ENCODE measurements around the gene GJD4.

The GJD4 gene

DNA sequence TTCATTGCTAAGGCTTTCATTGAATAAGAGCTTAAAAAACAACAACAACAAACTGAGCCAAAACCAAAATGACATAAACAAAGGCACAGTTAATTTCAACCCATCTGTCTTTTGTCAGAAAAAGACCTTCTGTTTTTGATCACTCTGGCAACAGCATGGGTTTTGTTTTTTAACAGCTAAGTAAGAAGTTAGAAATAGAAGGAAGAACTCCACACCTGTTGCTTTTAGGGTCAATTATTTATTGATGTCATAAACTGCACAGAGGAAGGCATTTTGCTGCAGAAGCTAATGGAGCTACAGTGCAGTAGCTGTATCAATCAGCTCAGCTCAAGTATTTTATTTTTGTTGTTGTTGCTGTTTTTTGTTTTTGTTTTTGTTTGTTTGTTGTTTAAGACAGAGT lies 16.3 kb upstream of the GJD4 start:
- H3K9me3 ChIP-seq (ENCODE audit: control insufficient read depth, insufficient read depth, low read length), result no peaks in the 10 kb centered on the region
- H3K9me2 ChIP-seq (replicated peaks; ENCODE audit: control insufficient read depth, low read length), result no peaks in the 10 kb centered on the region
- no peak overlapping the region for H3K27ac ChIP-seq (ENCODE audit: low read depth, low read length)
- no peaks in the 10 kb centered on the region for H4K20me1 ChIP-seq (ENCODE audit: control insufficient read depth, insufficient read depth, low read depth, low read length)
- H3K27me3 ChIP-seq (ENCODE audit: control insufficient read depth, low read length), result no peaks in the 10 kb centered on the region; the same call in 1 of the 2 replicates
- no peaks in the 10 kb centered on the region for H3K36me3 ChIP-seq (ENCODE audit: control insufficient read depth, low read length)
- no peaks in the 10 kb centered on the region for H3K79me2 ChIP-seq (ENCODE audit: control insufficient read depth, low read length)
- H3F3A ChIP-seq (ENCODE audit: control insufficient read depth, insufficient read depth), result no peaks in the 10 kb centered on the region
- H3K4me2 ChIP-seq (ENCODE audit: low read length), result no peak overlapping the region
- H3K4me1 ChIP-seq (ENCODE audit: control insufficient read depth, low read length), result no peaks in the 10 kb centered on the region
- no peak overlapping the region for H3K4me3 ChIP-seq (ENCODE audit: low read length)
- TF ChIP-seq EZH2phosphoT487 (IDR thresholded peaks at IDR 0.05; ENCODE audit: borderline replicate concordance, low read length), result no peak
- TF ChIP-seq, protein P1, sequence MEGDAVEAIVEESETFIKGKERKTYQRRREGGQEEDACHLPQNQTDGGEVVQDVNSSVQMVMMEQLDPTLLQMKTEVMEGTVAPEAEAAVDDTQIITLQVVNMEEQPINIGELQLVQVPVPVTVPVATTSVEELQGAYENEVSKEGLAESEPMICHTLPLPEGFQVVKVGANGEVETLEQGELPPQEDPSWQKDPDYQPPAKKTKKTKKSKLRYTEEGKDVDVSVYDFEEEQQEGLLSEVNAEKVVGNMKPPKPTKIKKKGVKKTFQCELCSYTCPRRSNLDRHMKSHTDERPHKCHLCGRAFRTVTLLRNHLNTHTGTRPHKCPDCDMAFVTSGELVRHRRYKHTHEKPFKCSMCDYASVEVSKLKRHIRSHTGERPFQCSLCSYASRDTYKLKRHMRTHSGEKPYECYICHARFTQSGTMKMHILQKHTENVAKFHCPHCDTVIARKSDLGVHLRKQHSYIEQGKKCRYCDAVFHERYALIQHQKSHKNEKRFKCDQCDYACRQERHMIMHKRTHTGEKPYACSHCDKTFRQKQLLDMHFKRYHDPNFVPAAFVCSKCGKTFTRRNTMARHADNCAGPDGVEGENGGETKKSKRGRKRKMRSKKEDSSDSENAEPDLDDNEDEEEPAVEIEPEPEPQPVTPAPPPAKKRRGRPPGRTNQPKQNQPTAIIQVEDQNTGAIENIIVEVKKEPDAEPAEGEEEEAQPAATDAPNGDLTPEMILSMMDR (IDR thresholded peaks at IDR 0.05; ENCODE audit: low read depth, low read length, poor library complexity, severe bottlenecking), result no peak

DNA sequence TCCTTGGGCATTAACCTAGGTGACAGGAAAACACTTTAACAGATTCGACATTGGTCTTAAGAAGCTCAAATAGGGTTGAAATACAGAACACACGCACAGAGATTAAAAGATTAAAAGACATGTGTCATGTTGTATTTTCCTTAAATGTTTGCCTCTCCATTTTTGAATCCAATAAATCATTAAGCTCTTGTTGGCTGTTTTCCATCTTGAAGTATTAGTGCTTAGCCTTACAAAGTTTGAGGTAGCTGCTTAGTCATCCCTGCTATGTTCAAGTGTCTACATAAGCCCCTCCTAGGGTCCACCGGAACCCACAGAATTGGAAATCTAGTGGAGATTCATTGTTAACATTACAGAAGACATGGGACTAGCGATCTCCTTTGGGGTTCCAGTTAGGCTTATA lies 12.7 kb upstream of the GJD4 start:
- H3F3A ChIP-seq (ENCODE audit: control insufficient read depth, insufficient read depth), result no peaks in the 10 kb centered on the region
- no peaks in the 10 kb centered on the region for H4K20me1 ChIP-seq (ENCODE audit: control insufficient read depth, insufficient read depth, low read depth, low read length)
- H3K9me3 ChIP-seq (ENCODE audit: control insufficient read depth, insufficient read depth, low read length), result no peaks in the 10 kb centered on the region
- H3K79me2 ChIP-seq (ENCODE audit: control insufficient read depth, low read length), result no peaks in the 10 kb centered on the region
- H3K9me2 ChIP-seq (replicated peaks; ENCODE audit: control insufficient read depth, low read length), result no peaks in the 10 kb centered on the region
- H3K4me2 ChIP-seq (ENCODE audit: low read length), result no peak overlapping the region
- no peaks in the 10 kb centered on the region for H3K4me1 ChIP-seq (ENCODE audit: control insufficient read depth, low read length)
- TF ChIP-seq EZH2phosphoT487 (IDR thresholded peaks at IDR 0.05; ENCODE audit: borderline replicate concordance, low read length), result no peak
- TF ChIP-seq, protein P1 (IDR thresholded peaks at IDR 0.05; ENCODE audit: low read depth, low read length, poor library complexity, severe bottlenecking), result no peak
- H3K36me3 ChIP-seq (ENCODE audit: control insufficient read depth, low read length), result no peaks in the 10 kb centered on the region
- no peak overlapping the region for H3K4me3 ChIP-seq (ENCODE audit: low read length)
- no peaks in the 10 kb centered on the region; the same call in 1 of the 2 replicates for H3K27me3 ChIP-seq (ENCODE audit: control insufficient read depth, low read length)
- H3K27ac ChIP-seq (ENCODE audit: low read depth, low read length), result no peak overlapping the region

DNA sequence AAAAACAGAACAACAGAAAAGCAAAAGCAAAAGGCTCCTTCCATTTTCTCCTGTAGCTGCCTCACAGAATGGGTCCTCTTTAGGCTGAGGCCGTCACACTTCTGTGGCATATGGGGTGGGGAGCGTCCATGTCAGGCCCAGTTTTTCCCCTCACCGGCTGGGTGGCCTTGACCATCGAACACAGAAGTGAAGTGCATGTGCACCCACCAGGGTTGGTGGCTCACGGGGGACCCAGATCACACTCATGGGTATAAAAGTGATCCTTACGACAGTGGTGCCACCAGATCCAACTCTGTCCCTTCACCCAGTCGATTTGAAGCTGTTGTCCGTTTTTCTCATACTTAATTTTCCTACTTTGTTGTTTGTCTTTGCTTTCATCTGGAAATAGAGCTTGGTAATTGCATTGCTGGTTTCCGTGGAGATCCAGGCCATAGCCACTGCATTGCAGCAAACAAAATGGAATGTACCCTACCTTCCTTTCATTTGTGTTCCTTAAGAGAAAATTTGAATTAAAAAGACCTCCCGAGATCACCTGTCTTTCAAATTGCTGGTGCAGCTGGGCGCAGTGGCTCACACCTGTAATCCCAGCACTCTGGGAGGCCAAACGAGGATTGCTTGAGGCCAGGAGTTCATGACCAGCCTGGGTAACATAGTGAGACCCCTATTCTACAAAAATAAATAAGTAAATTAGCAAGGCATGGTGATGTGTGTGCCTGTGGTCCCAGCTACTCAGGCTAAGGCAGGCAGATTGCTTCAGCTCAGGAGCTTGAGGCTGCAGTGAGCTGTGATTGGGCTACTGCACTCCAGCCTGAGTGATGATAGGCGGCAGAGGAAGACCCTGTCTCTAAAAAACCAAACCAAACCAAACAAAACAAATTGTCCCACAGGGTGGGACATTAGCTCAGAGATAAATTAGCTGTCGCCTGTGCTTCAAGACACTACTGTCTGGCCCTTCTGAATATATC lies 10.7 kb upstream of the GJD4 start:
- Histone ChIP-seq H3K27ac (ENCODE audit: low read depth, low read length) (no peak overlapping the region), H3K4me2 (ENCODE audit: low read length) (no peak overlapping the region), H3K9me3 (ENCODE audit: control insufficient read depth, insufficient read depth, low read length) (no peaks in the 10 kb centered on the region), H3K36me3 (ENCODE audit: control insufficient read depth, low read length) (no peaks in the 10 kb centered on the region), H3F3A (ENCODE audit: control insufficient read depth, insufficient read depth) (no peaks in the 10 kb centered on the region), H4K20me1 (ENCODE audit: control insufficient read depth, insufficient read depth, low read depth, low read length) (no peaks in the 10 kb centered on the region), H3K27me3 (ENCODE audit: control insufficient read depth, low read length) (no peaks in the 10 kb centered on the region), H3K4me3 (ENCODE audit: low read length) (no peak overlapping the region), H3K4me1 (ENCODE audit: control insufficient read depth, low read length) (no peaks in the 10 kb centered on the region), H3K79me2 (ENCODE audit: control insufficient read depth, low read length) (no peaks in the 10 kb centered on the region), H3K9me2 (replicated peaks; ENCODE audit: control insufficient read depth, low read length) (no peaks in the 10 kb centered on the region)
- no peak for TF ChIP-seq EZH2phosphoT487 (IDR thresholded peaks at IDR 0.05; ENCODE audit: borderline replicate concordance, low read length)
- TF ChIP-seq, protein P1 (IDR thresholded peaks at IDR 0.05; ENCODE audit: low read depth, low read length, poor library complexity, severe bottlenecking), result no peak
